Epithelial cell of alveolus of lung (primary cell): Measurements from ENCODE around the gene ZNF415. TPM values are rescaled to one million over a fixed set of nuclear protein-coding genes. Genes with fewer than 3 reads are reported as not detected.

ENCODE experiments used
- total RNA-seq: library from RNA; depleted of rRNA; stranded (reverse); fragments of >200 nt; gene quantifications from 2 replicates; pipeline ENCODE4 v1.2.1, GENCODE V29; 2015

The ZNF415 gene
- total RNA-seq = 3.7 and 8.7 TPM in 2 replicates

GRCh38 chr19:53132141-53132991, at the start of gene ZNF415:
Gene ZNF415, minus strand, starts transcription at chr19:53132910. Its CDS starts 10,234 bp downstream, at chr19:53122676.

GRCh38 chr19:53103234-53104203, 29.2 kb downstream of the ZNF415 start, which contains the start of gene ZNF160:
Gene ZNF160, minus strand, starts transcription at chr19:53103422. Its CDS starts 17,146 bp downstream, at chr19:53086276.

Other genes with a start within 250 kb of the ZNF415 start
- gene ZNF320, start 235.3 kb downstream of the ZNF415 start, total RNA-seq = 2.8 and 4.7 TPM in 2 replicates
- 2.2 and 2.7 TPM in 2 replicates for gene ZNF888, start 209.5 kb downstream of the ZNF415 start, total RNA-seq
- 6.3 and 6.5 TPM in 2 replicates for gene ZNF816, start 170.0 kb downstream of the ZNF415 start, total RNA-seq
- not detected in 2 replicates for gene ERVV-1, start 119.0 kb downstream of the ZNF415 start, total RNA-seq
- not detected in 2 replicates for gene ERVV-2, start 88.2 kb downstream of the ZNF415 start, total RNA-seq
- 10.6 and 37.3 TPM in 2 replicates for gene ZNF160, start 29.5 kb downstream of the ZNF415 start, total RNA-seq
- 2.3 and 7.0 TPM in 2 replicates for gene ZNF347, start 26.1 kb upstream of the ZNF415 start, total RNA-seq
- gene ZNF665, start 60.4 kb upstream of the ZNF415 start, total RNA-seq = 0.65 and 3.8 TPM in 2 replicates
- 9.2 and 25.4 TPM in 2 replicates for gene ZNF677, start 122.0 kb upstream of the ZNF415 start, total RNA-seq
- not detected in 2 replicates for gene VN1R2, start 125.4 kb upstream of the ZNF415 start, total RNA-seq
- gene VN1R4, start 134.8 kb upstream of the ZNF415 start, total RNA-seq = not detected in 2 replicates
- gene ZNF845, start 200.8 kb upstream of the ZNF415 start, total RNA-seq = 4.4 and 5.5 TPM in 2 replicates
- 1.2 and 2.5 TPM in 2 replicates for gene ZNF525, start 232.8 kb upstream of the ZNF415 start, total RNA-seq